Stimulated activated CD4-positive, alpha-beta T cell treated with anti-CD3 and anti-CD28 coated beads, Interleukin-4, amount 100 ng/mL, for 48 hours (primary cell): Measurements from ENCODE around the gene DIP2B.
"Not testable (repeated sequence)": the region's sequence is repeated elsewhere in the genome, so short reads cannot be mapped to it uniquely, and the experiment has no call there.

Experiments
- DNase-seq, 2 donors: peaks; one replicate each; pipeline ENCODE4 v3.0.0-alpha.2; 2020; ENCODE audit warnings: low read depth in 2 of 2

Gene DIP2B, protein sequence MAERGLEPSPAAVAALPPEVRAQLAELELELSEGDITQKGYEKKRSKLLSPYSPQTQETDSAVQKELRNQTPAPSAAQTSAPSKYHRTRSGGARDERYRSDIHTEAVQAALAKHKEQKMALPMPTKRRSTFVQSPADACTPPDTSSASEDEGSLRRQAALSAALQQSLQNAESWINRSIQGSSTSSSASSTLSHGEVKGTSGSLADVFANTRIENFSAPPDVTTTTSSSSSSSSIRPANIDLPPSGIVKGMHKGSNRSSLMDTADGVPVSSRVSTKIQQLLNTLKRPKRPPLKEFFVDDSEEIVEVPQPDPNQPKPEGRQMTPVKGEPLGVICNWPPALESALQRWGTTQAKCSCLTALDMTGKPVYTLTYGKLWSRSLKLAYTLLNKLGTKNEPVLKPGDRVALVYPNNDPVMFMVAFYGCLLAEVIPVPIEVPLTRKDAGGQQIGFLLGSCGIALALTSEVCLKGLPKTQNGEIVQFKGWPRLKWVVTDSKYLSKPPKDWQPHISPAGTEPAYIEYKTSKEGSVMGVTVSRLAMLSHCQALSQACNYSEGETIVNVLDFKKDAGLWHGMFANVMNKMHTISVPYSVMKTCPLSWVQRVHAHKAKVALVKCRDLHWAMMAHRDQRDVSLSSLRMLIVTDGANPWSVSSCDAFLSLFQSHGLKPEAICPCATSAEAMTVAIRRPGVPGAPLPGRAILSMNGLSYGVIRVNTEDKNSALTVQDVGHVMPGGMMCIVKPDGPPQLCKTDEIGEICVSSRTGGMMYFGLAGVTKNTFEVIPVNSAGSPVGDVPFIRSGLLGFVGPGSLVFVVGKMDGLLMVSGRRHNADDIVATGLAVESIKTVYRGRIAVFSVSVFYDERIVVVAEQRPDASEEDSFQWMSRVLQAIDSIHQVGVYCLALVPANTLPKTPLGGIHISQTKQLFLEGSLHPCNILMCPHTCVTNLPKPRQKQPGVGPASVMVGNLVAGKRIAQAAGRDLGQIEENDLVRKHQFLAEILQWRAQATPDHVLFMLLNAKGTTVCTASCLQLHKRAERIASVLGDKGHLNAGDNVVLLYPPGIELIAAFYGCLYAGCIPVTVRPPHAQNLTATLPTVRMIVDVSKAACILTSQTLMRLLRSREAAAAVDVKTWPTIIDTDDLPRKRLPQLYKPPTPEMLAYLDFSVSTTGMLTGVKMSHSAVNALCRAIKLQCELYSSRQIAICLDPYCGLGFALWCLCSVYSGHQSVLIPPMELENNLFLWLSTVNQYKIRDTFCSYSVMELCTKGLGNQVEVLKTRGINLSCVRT (N-terminal part only)

DNA sequence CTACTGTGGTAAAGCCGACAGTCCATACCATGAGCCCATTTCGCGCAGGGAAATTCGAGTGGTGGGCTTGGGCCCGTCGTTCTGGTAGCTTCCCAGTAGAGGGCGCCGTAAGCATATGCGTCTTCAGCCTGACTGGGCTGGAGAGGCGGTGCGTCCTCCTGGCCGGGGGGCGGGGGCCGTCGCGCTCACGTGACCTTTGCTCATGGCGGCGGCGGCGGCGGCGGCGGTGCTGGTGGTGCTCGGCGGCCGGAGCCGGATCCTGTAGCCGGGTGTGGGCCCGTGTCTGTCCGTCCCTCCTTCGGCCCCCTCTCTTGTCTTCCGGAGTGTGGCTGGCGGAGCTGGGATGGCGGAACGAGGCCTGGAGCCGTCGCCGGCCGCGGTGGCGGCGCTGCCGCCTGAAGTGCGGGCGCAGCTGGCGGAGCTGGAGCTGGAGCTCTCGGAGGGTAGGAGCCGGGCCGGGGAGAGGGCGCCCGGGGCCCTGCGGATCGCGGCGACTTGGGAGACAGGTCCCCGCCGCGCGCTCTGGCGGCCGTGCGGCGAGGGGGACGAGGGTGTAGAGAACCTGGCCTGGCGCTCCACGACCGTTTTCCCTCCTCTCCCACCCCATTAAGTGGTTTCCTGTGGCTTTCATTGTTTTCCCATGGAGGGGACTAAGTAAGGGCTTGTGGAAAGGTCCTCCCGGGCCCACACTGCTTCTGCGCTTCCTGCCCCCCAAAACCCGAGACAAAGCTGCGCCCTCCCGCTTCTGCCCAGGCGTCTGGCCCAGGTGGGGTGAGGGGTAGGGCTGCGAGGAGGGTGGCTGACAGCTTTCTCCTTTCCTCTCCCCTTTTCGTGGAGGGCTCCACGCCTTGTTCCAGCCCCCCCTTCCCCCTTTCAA, at the start of gene DIP2B:
Gene DIP2B (plus strand): TSS at position 188 of the 877 bp plus-strand sequence. CDS start 156 bp downstream, at position 344.
- DNase-seq = peak; percentile 95 to 97

DNA sequence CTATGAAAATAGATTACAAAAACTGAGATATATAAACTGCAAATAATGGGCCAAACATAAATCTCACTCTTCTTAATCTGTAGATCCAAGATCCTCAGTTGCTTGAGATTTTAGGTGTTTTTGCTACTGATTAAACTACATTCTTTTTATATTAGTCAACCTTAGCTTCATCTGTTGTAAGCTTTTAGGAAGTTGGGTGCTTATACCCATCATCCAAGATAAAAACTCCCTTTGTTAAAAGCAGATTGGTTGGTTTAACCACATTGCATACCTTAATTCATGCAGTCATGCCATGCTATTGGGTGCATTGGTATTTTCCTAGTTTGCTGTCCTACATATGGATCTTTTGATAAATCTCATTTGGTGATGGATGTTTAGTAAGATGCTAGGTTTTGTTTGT, 46.2 kb upstream of the DIP2B start:
- no peak for DNase-seq

DNA sequence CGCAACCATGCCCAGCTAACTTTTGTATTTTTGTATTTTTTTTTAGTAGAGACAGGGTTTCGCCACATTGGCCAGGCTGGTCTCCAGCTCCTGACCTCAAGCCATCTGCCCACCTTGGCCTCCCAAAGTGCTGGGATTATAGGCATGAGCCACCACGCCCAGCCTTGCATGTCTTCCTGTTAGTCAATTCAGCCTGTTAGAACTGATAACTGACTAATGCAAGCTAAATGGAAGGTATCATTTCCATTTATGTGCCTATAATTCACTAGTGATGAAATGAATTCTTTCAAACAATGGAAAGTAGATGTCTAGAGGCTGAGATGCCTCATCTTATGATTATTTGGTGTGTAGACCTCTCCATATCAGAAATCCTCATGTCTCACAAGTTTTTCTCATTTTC, 37.3 kb upstream of the DIP2B start:
- DNase-seq = no peak

DNA sequence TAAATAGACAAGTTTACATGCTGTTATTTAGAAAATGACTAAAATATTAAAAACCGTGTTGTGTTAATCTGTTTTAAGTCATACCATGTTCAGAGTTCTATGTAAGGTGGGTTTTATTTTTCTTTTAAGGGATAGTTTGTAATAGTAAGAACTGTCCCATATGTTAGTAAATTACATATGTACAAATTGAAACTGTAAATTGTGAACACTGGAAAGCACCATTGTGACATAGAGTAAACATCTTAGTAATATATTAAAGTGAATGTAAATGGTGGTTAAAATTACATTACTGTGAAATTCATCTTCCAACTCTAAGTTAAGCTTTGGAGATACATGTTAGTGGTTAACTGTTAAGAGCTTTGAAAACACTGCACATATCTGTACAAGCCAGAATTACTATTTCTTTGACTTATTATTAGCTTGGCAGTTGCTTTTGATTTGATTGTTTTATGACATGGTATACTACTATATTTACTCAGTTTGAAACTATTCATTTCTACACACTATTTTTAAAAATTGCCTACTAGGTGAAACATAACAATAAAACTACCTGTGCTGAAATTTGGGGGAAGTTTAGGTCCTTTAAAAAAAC, 27.4 kb upstream of the DIP2B start:
- DNase-seq = no peak

DNA sequence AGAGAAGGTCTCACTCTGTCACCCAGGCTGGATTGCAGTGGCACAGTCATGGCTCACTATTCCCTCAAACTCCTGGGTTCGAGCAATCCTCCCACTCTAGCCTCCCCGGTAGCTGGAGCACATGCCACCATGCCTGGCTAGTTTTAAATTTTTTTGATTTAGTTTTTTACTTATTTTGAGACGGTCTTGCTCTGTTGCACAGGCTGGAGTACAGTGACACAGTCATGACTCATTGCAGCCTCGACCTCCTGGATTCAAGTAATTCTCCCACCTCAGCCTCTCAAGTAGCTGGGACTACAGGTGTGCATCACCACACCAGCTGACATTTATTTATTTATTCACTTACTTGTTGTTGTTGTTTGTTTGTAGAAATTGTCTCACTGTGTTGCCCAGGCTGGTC, 22.2 kb upstream of the DIP2B start:
- no peak for DNase-seq

DNA sequence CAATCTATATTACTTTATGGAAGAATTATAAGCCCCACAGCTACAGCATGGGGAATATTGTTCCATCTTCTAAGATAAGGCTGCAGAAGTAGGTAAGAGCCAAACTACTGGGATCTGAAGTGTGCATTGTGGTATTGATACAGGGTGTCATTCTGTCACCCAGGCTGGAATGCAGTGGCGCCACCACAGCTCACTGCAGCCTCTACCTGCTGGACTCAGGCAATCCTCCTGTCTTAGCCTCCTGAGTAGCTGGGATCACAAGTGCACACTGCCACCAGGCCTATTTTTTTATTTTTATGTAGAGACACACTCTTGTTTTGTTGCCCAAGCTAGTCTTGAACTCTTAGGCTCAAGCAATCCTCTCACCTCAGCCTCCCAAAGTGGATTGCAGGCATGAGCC, 21.3 kb upstream of the DIP2B start:
- DNase-seq = no peak

DNA sequence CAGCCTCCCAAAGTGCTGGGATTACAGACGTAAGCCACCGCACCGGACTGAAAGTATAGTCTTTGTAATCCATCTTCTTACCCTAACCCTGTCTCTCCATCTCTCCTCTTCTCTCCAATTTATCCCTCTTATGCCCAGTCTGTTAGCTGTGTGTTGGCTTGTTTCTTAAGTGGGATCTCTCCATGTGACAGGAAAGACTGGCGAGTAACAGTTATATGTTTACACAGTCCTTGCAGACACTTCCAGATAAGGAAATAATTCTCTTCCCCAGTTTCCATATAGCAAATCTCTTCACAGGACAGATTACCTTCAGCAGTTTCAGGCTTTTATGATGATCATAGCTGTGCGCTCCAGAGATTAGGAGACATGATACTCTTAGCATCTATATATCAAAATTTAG, 16.0 kb upstream of the DIP2B start:
- DNase-seq = no peak

DNA sequence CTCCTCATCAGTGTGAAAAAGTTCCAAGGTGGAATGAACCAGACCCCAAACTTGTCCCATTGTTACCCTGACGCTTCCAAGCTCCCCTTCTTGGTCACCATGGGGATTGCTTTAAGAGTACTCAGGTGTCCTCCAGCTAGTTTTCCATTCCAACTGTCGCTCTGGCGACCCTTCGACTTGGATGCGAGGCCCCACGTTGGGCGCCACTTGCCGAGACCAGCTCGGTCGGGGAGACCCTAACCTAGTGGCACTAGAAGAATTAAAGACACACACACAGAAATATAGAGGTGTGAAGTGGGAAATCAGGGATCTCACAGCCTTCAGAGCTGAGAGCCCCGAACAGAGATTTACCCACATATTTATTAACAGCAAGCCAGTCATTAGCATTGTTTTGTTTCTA, 6.7 kb upstream of the DIP2B start:
- DNase-seq = not testable (repeated sequence)

DNA sequence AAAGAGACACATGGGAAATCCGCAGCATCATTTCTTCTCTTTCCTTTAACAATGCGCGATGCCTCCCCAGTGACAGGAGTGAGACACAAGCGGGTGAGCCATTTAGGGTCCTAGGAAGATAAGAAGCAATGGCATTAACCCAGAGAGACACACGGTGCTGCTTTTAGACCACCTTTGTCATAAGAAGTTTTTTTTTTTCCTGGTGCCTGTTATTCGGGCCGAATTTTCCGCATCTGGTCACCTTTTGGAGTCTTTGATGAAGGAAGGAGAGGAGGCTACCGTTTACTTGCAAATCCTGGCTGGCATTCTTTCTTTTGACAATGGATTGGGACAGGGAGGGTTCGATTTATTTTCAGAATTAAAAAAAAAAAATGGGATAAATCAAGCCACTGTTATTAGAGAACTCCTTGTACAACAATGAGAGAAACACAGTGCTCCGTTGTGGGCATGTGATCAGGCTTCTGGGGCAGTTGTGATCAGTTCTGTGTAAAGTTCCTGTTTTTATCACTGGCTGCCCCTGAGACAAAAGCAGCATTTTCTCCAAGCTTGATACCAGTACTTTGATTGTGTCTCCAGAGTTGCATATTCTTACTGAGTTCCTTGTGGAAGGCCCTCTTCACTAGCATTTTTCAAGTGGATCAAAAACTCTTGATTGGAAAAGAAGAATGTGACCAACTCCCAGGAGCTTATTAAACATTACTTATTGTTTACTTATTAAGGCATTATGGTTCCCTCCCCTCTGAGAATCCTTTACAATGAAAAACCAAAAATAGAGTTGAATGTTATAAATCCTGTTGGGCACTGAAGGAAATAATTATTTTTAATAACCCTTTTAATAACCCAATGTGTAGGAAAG, 1.1 kb downstream of the DIP2B start:
- no peak for DNase-seq

DNA sequence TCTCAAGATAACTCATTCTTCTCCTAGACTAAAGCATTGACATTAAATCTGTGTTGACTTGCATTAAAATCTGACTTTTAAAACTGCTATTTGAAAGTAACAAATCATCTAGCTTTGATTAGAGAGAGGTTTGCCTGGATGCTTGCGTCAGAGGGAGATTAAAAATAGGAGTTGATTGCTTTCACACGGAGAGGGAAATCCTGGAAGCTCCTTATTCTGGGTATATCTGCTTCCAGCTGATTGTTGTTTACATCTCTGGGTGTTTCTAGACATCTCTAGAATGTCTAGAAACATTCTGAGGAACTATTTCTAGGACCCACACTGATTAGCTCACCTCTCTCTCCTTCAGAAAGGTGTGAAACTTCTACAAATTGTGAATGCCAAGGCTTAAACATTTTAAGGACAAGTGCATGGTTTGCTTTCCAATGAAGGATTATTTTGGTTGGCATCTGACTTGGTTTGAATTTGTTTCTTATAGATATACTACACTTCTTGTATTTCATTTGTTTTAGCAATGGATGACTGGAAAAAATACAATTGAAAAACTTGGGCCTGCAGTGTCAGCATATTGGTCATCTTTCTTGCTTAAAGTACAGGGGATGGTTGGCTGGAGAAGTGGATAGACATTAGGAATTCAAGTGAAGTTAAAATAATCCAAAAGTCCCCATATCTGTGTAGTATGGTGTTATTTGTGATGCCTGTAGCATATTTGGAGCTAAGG, 2.1 kb downstream of the DIP2B start:
- no peak for DNase-seq

DNA sequence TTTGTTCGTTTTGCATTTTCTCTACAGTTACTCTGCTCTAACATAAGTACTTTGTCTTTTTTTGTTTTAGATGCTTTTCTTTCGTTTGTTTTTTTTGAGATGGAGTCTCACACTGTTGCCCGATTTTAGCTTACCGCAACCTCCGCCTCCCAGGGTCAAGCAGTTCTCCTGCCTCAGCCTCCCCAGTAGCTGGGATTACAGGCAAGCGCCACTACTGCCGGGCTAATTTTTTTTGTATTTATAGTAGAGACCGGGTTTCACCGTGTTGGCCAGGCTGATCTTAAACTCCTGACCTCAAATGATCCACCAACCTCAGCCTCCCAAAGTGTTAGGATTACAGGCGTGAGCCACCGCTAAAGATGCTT, 2.7 kb downstream of the DIP2B start:
- DNase-seq = no peak

DNA sequence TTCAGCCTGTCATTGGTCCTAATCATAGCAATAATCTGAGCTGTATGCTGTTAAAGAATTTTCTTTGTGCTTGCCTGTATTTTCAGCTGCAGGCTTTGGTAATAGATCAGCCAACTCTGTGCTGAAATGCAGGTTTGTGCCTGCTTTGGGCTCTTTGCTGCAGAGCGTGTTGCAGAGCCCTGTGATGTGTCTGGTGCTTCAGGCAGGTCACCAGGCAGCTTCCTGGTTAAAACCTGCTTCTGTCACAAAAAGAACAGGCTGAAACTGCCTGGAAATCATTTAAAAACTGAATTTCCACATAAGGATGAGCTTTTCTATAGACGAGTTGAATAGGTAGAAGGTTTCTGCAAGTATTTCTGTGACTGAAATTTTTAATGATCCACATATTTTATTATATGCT, 3.1 kb downstream of the DIP2B start:
- no peak for DNase-seq

DNA sequence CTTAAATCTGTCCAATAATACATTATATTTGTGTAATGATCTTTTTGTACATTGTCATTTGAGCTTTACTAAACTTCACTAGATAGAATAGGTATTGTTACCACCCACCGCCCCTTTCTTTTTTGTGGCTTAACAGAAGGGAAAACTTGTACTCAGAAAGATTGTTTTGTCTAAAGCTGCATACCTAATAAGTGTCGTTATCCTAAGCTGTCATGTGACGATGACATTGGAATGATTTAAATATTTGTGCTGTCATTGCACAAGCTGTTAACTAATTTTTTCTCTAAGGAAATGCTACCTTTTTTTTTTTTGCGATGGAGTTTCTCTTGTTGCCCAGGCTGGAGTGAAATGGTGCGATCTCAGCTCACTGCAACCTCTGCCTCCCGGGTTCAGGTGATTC, 3.6 kb downstream of the DIP2B start:
- DNase-seq = no peak

DNA sequence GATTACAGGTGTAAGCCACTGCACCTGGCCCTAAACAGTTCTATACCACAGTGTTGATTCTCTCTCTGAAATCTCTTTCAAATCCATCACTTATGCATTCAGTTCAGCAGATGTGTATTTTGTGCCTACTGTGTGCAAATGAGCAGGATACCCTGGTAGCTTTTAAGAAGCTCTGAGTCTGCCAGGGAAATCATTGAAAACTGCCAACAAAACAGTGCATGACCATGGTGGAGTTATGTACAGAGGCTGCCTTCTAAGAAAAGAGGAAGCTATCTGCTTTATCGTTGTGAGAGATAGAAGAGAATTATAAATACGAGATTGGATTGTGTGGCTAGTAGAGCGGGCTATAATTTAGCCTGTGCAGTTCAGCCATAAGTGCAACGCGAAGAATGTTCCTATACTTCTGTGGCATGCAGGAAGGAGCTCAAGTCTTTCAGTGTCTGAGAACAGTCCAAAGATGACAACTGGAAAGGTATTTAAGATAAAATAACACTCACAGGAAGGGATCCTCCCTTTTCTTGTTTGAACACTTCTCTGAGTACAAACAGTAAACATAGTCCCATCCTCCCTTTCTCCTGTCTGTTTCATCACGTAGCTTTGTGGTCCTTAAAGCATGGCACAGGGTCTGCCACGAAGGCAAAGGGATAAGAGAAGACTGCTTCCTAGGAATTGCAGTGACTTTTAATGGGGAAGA, 4.3 kb downstream of the DIP2B start:
- DNase-seq = no peak

DNA sequence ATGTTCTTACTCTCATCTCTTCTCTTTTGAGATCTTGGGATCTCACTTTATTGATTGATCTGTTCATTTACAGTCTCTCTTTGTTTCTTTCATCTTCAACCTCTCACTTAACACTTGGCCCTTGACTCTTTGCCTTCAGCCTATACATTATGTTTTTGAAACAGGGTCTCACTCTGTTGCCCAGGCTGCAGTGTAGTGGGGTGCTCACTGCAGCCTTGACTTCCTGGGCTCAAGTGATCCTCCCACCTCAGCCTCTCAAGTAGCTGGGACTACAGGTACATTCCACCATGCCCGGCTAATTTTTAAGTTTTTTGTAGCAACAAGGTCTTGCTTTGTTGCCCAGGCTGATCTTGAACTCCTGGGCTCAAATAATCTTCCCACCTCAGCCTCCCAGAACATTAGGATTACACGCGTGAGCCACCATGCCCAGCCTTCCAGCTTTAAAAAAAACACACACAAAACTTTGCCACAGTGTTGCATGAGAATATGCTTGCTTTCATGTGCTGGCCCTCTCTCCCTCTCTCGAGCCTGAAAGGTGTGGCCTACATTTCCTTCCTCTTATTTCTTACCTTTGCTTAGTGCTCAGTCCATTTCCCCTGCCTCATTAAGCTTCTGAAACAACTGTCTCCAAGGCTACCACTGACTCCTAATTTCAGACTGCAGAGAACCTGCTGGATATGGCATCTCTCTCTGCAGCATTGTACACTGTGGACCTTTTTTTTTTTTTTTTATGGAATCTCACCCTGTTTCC, 9.9 kb downstream of the DIP2B start:
- DNase-seq = no peak

DNA sequence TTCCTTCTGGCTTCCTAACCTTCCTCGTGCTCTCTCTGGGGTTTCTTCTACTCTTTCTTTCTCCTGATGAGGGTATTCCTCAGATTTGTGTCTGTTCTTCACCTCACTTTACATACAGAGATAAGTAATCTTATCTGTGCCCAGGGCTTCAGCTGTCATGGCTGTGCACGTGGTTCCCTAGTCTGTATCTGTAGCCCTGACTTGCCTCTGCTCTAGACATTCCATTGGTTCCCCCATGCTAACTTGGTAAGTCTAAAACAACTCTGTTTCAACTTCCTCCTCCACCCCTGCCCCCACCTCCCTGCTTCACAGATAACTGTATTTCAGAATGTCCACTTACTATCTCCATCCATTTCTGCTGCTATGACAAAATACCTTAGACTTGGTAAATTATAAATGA, 10.8 kb downstream of the DIP2B start:
- DNase-seq = no peak

DNA sequence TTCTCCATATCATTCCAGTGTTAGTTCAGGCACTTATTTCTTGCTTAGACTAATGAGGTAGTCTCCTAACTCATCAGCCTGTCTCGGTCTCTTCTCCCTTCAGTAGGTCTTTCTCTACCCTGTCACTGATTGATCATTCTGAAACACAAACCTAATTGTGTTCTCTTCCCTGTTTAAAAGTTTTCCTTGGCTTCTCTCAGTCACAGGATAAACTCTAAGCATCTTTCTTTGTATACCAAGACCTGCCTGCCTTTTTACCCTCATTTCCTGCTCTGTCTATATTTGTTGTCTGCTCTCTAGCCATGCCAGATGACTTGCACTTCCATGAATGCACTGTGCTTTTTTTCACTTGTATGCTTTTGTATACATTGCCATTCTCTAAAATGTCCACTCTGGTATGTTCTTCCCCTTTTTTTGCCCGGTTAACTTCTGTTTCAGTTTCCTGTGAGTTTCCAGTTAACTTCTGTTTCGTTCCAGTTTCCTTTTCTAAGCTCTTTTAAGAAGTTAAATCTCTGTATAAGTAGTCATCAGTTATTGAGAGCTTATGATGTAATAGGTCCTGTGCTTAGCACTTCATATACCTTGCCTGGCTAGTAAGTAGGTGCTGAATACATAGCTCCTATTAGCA, 12.8 kb downstream of the DIP2B start:
- no peak for DNase-seq
